Smooth muscle cell of the umbilical artery (primary cell): ENCODE data around the gene MCCC2. TPM values are rescaled to one million over a fixed set of nuclear protein-coding genes. Genes with fewer than 3 reads are reported as not detected.

Experiments used
- total RNA-seq: library from RNA; depleted of rRNA; stranded (reverse); fragments of >200 nt; gene quantifications from 2 replicates; pipeline ENCODE4 v1.2.3, GENCODE V29; 2014

The MCCC2 gene
- total RNA-seq = 20.2 and 22.1 TPM in 2 replicates

DNA sequence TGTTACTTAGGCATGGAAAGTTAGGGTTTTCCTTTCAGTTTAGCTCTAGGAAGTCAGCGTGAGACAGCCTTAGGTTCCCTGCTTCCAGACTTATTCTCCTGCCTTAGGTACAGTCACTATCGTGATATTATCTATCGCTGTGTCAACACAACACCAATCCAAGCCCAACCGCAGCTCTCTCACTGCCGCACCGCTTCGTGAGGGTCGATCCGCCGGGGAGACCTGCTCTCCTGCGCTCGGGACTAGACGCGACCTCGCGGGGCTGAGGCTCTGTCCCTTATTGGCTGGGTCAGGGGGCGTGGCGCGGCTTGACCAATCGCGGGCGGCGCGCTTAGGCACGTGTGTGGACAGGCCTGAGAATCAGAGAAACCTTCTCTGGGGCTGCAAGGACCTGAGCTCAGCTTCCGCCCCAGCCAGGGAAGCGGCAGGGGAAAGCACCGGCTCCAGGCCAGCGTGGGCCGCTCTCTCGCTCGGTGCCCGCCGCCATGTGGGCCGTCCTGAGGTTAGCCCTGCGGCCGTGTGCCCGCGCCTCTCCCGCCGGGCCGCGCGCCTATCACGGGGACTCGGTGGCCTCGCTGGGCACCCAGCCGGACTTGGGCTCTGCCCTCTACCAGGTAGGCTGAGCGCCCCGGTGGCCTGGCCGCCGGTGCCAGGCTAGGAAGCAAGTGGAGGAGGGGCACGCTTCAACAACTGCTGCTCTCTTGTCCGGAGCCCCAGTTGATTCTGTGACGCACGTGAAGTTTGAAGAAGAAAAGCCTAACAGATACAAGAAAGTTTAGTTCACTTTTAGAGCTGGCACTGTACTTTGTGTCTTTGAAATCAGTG is at the start of gene MCCC2:
MCCC2 (plus strand) TSS at position 400 of the 825 bp plus-strand sequence; CDS start at position 486, 86 bp downstream.

Other genes starting within 250 kb of the MCCC2 start
- 22.3 and 32.0 TPM in 2 replicates for gene BDP1, start 131.7 kb upstream of the MCCC2 start, total RNA-seq
- gene CARTPT, start 131.9 kb downstream of the MCCC2 start, total RNA-seq = not detected in 2 replicates